ENCODE results near the gene POLR3E.

The POLR3E gene

GRCh38 chr16:22327446-22327775 is 30.2 kb downstream of the POLR3E start:
- in situ Hi-C loops (cut with MboI; ENCODE audit: low pct_unique_long_range_greater_than_20kb, low sequenced_read_pairs, unreplicated experiment): loop anchor here (10.0 kb wide), 1 partner anchor 1143 kb away; no protein-coding TSS in a partner anchor
- TF ChIP-seq CTCF (IDR thresholded peaks at IDR 0.05; ENCODE audit: extremely low read depth, insufficient read depth, missing control alignments): no peak
- DNase-seq (ENCODE audit: low spot score): no peak

GRCh38 chr16:22328081-22328725 is 31.0 kb downstream of the POLR3E start:
- no peak for DNase-seq (ENCODE audit: low spot score)
- TF ChIP-seq CTCF (IDR thresholded peaks at IDR 0.05; ENCODE audit: extremely low read depth, insufficient read depth, missing control alignments): no peak
- in situ Hi-C loops (cut with MboI; ENCODE audit: low pct_unique_long_range_greater_than_20kb, low sequenced_read_pairs, unreplicated experiment): loop anchor here (10.0 kb wide), 1 partner anchor 1143 kb away; no protein-coding TSS in a partner anchor

GRCh38 chr16:22329199-22329695 is 32.0 kb downstream of the POLR3E start:
- DNase-seq (ENCODE audit: low spot score): no peak
- TF ChIP-seq CTCF (IDR thresholded peaks at IDR 0.05; ENCODE audit: extremely low read depth, insufficient read depth, missing control alignments): no peak
- in situ Hi-C loops (cut with MboI; ENCODE audit: low pct_unique_long_range_greater_than_20kb, low sequenced_read_pairs, unreplicated experiment): loop anchor here (10.0 kb wide), 1 partner anchor 1144 kb away; no protein-coding TSS in a partner anchor

- in situ Hi-C loops (cut with MboI; ENCODE audit: low pct_unique_long_range_greater_than_20kb, low sequenced_read_pairs, unreplicated experiment): no loop called here
- TF ChIP-seq CTCF (IDR thresholded peaks at IDR 0.05; ENCODE audit: extremely low read depth, insufficient read depth, missing control alignments): no peak
- DNase-seq (ENCODE audit: low spot score): no peak
Observed at GRCh38 chr16:22330326-22330725, 33.1 kb downstream of the POLR3E start.

GRCh38 chr16:22333457-22333994 is 36.3 kb downstream of the POLR3E start:
- in situ Hi-C loops (cut with MboI; ENCODE audit: low pct_unique_long_range_greater_than_20kb, low sequenced_read_pairs, unreplicated experiment): no loop called here
- no peak for DNase-seq (ENCODE audit: low spot score)
- no peak for TF ChIP-seq CTCF (IDR thresholded peaks at IDR 0.05; ENCODE audit: extremely low read depth, insufficient read depth, missing control alignments)

GRCh38 chr16:22335668-22336246 is 38.5 kb downstream of the POLR3E start:
- in situ Hi-C loops (cut with MboI; ENCODE audit: low pct_unique_long_range_greater_than_20kb, low sequenced_read_pairs, unreplicated experiment): no loop called here
- no peak for TF ChIP-seq CTCF (IDR thresholded peaks at IDR 0.05; ENCODE audit: extremely low read depth, insufficient read depth, missing control alignments)
- no peak for DNase-seq (ENCODE audit: low spot score)

Data from GM13977 (cell line).